Gastroesophageal sphincter (tissue), 3 donors: ENCODE results near the gene SUSD3.

Experiments used
- CTCF ChIP-seq, 4 experiments: fragments of 200-600 bp in 2 of 4; fragments of 450-650 bp in 2 of 4; sonication (generic) in 1 of 4; IDR thresholded peaks; one replicate each; pipeline ENCODE4 v1.5.1; 2017 to 2019; ENCODE audit warnings: antibody characterized with exemption in 4 of 4, mild to moderate bottlenecking in 2 of 4, moderate library complexity in 2 of 4
- POLR2AphosphoS5 ChIP-seq: sonication (generic); formaldehyde crosslinking; IDR thresholded peaks from one replicate; pipeline ENCODE4 v1.6.1; 2017; ENCODE audit warnings: antibody characterized with exemption

- TF ChIP-seq POLR2AphosphoS5 (no peak), CTCF (IDR thresholded peaks at IDR 0.05) (no peak)
Observed at GRCh38 chr9:93009337-93010015, 49.0 kb upstream of the SUSD3 start.
